NCI-H526 (cell line): ENCODE measurements around the gene FADS3.
"Not testable (repeated sequence)": the region's sequence is repeated elsewhere in the genome, so short reads cannot be mapped to it uniquely, and the experiment has no call there.

ENCODE experiments used
- DNase-seq, 2 experiments: peaks; one replicate each; lab custom pipeline; 2025; lab: John Stamatoyannopoulos, UW

Gene FADS3

DNA sequence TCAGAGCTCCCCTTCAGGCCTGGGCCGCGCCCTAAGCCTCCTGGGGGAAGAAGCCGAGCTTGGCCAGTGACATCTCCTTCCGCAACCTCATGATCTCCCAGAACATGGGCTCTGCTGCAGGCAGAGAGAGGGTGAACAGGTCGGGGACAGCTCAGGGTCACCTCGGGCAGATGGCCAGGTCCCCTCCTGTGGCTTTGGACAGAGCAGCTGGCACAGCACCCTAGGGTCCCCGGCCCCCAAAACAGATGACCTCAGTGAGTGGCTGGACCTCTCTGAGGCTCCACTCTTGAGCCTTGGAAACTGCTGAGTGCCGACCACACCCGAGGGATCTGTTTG, 6.9 kb upstream of the FADS3 start:
- no peak for DNase-seq

DNA sequence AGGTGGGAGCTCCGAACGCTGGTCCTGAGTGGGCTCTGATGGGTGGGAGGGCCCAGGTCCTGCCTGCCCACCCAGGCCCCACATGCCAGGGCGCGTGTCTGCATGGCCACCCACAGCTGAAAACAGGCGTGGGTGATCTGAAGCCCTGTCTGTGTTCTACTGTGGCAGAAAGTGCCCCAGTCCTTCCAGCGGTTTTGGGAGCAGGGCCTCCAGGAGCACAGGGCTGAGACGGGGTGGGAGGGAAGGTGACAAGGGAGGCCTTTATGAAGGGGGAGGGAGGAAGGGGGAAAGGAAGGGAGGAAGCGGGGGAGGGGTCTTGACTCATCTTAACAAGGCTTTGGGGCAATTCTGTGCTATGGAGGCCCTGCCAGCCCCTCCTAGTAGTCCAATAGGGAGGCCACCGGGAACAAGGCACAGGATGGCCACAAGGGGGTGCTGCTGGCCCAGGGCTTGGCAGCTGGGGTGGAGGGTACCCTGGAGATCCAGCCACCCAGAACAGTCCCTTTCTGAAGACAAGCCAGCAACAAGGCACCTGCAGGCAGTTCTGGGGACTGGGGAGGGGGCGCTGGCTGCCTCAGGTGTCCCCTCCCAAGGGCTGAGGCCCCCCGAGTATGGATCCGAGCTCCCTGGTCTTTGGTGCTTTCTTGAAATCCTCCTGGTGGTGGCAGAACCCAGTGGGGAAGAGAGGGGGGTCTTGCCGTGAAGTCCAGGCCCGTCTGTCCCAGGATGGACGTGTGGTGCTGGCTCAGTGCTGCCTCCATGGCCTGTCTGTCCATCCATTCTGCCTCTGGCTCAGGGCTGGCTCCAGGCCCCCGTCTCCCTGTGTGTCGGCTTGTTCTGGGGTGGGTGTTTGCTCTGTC, 6.3 kb upstream of the FADS3 start:
- peak; percentile 62 to 91 for DNase-seq

DNA sequence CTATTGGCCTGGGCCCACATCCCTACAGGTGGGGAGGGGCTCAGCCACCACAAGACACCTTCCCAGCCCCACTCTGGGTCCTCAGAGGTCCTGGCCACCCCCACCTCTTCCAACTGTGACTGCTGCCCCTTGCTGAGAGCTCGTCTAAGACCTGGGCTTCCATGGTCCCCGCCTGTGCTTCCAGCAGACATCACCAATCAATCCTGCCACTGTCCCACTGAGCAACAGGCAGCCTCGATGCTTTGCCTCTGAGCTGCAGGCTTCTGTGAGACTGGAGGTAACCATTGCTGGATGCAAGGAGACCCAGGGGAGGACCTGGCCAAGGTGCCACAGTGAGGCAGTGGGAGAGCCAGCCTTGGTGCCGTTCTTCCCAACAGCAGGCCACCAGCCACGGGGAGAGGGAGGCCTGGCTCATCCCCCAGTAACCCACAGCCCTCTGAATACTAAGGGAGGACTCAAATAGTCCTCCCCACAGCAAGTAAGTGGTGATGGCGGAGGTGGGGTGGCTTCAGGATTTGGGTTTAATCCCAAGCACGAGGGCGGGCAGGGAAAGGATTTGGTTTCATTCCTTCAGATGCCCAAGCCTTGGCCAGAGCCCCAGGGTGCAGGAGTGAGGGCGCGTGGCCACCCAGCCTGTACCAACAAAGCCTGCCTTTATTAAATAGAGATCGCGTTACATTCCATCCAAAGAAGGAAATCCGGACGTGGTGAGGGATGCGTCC, 5.5 kb upstream of the FADS3 start:
- DNase-seq = peak in 1 of 2 experiments; percentile 38

DNA sequence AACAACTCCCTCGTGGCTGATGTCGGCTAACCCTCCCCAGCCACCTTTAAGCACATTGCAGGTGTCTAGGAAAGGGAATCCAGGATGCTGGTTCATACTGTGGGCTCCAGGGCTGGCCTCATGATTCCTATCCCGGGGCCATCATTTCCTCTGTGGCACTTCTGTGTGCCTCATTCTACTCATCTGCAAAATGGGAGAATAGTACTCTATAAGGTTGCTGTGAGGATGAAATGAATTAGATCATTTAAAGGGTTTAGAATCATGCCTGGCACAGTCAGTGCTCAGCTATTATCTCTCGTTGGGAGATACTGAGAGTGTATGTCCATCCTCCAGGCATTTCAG, 4.3 kb upstream of the FADS3 start:
- DNase-seq = no peak

DNA sequence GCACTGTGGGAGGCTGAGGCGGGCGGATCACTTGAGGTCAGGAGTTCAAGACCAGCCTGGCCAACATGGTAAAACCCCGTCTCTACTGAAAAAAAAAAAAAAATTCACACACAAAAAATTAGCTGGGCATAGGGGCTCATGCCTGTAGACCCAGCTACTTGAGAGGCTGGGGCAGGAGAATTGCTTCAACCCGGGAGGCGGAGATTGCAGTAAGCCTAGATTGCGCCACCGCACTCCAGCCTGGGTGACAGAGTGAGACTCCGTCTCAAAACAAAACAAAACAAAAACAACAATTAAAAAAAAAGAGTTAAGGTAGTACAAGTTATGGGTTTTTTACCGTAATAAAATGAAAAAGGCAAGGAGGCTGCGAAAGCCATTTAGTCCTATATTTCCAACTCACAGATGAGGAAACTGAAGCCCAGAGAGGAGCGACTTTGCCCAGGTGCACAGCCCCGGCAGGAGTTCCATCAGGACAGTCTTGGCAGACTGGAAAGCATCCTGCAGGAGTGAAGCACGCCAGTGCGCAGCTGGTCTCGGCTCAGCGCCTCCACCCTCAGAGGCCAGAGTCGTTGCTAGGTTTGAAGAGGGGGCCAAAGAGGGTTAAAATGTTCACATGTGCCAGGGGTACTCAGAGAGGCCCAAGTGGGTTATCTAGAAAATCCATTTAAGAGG, 3.8 kb upstream of the FADS3 start:
- no peak for DNase-seq

DNA sequence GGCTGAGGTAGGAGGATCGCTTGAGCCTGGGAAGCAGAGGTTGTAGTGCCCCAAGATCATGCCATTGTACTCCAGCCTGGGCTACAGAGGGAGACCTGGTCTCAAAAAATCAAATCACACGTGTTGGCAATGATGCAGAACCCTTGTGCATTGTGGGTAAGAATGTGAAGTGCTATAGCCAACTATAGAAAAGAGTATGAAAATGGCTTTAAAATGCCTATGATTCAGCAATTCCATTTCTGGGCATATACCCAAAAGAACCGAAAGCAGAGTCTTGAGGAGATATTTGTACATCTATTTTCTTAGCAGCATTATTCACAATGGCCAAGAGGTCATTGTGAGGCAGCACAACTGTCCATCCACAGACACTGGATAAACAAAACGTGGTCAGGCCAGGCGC, 2.6 kb upstream of the FADS3 start:
- DNase-seq = no peak

DNA sequence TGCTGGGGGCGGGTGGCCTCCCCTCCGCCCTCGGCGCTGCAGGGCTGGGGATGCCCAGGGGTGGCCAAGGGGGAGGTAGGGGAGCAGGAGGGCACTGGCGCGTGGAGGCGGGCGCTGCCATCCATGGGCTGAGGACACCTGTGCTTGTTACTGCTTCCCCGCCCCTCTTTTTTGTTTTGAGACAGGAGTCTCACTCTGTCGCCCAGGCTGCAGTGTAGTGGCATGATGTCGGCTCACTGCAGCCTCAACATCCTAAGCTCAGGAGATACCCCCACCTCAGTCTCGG, 683 bp upstream of the FADS3 start:
- DNase-seq = peak in 1 of 2 experiments; percentile 79

DNA sequence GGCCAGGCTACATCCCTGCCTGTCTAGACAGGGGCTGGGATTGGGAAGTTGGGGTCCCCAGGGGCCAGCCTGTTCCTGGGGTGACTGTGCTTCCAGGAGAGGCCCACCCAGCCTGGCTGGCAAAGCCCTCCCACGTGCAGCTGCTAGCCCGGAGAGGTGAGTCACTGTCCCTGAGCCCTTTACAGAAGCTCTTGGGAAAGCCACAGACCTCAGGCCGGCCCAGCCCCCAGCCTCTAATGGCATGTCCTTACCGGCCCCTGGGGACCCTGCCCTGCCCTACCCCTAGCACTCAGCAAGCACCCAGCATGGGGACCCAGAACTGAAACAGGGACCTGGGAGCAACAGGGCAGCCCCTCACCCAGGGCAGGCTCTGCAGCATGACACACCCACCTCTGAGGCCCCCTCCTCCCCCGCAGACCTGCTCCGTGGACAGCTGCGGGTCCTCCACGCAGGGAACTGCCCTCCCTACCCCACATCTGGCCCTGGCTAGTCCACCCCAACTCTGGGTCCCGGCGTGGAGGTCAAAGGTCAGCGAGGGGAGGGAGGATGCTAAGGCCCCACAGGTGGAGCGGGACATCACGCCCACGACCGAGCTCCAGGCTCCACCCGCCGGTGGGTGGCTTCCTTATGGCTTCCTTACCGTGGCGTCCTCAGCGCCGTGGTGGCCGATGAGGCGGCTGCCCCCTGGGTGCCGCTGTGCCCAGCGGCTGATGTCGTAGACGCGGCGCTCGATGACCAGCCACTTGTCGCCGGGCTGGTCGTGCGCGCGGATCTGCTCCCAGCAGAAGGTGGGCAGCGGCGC, 615 bp downstream of the FADS3 start:
- DNase-seq = peak in 1 of 2 experiments; percentile 76

DNA sequence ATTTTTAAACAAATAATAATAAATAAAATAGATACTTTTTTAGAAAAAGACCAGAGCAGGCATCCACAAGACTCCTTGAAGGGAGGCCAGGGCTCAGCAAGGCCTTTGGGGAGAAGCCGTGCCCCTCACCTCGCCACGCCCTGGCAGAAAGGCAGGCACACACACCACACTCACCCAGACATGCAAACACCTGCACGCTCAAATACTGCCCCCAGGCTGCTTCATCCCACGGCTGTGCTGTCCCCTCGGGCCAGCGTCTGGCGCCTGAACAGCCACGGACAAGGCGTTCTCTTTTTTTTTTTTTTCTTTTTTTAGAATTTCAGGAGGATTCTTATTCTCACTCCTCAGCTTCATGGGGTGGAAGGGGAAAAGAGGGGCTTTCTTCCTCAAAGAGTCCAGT, 1.5 kb downstream of the FADS3 start:
- peak; percentile 43 to 68 for DNase-seq

DNA sequence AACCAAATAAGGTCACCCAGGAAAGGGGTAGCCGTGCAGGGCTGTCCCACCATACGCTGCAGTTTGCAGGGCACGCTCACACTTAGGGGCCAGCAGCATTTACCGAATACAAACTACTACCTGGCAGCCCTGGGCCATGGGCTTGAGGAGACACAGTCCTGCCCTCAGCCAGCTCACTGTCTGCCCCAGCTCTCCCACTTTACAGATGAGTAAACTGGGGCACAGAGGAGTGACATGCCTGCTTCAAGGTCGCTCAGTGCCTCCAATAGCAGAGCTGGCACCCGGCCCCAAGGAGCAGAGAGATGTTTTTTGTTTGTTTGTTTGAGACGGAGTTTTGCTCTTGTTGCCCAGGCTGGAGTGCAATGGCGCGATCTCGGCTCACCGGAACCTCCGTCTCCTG, 2.8 kb downstream of the FADS3 start:
- DNase-seq = no peak

DNA sequence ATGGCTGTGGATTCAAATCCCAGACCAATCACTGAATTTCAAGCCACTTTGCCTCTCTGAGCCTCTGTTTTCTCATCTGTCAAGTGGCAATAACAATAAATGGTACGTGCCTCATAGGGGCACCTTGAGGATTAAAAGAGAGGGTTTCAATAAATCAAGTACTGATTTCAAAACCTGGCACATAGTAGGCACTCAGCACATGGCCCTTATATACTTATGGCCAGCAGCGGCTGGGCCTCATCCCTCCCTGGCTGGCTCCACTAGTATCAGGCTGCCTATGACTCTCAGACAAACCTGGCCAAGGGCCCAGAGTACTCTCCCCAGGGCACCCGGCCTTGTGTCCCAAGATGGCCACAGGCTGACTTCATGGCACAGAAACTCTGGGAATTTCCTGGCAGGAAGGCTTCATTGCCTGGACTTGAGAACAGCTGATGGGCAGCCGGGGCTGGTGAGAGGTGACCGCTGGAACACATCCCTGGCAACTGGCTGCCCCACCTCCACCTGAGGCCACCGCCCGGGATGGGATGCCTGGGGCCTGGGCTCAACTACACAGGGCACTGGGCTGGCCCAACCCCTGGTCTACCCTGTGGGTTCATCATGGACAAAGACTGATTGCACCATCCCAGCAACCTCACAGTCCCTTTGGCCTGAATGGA, 3.4 kb downstream of the FADS3 start:
- no peak for DNase-seq

DNA sequence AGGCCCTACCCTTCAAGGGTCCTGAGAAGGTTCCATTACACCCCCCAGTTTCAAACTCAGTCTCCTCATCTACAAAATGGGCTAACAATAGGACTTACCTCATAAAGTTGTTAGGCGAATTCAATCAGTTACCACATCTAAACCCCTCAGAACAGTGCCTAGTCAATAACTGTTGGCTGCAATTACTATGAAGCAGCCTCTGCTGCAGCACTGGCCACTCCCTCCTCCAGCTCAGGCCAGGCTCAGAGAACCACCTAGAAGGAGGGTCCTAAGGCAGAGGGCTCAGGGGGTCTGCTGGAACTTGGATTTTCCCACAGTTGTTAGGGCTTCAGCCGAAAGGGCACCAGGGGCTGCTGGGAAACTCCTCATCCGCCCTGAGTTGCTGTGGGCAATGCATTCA, 4.7 kb downstream of the FADS3 start:
- DNase-seq = no peak

DNA sequence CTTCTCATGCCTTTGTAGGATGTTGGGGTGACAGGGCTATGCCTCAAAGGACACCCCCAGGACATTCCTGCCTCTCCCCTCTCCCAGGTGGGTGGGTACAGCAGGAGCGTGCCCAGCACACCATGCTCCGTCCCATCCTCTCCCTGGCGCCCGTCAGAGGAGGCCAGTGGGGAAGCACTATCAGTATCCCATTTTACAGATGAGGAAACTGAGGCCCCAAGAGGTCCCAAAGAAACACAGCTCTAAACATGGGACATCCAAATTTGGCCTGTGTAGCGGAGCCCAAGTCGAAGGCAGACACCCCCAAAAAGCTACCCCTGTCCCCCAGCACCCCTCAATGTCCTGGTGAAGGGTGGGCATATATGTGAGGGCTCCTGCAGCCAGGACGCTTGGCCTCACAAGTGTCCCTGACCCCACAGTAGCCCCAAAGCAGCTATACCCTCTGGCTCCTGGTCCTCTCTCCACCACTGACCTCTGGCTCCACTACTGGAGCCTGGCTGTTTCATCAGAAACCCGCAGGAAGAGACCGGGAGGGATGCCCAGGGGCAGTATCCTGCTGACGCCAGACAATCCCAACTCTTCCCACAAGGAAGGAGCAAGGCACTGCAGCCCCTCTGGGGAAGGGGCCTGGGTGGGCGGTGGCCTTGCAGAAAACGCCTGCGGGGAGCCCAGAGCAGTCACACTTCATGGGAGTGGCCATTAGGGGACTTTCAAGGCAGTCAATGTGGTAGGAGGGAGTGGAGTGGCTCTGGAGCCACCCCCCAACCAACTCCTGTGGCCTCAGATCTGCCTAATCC, 5.4 kb downstream of the FADS3 start:
- DNase-seq = no peak

DNA sequence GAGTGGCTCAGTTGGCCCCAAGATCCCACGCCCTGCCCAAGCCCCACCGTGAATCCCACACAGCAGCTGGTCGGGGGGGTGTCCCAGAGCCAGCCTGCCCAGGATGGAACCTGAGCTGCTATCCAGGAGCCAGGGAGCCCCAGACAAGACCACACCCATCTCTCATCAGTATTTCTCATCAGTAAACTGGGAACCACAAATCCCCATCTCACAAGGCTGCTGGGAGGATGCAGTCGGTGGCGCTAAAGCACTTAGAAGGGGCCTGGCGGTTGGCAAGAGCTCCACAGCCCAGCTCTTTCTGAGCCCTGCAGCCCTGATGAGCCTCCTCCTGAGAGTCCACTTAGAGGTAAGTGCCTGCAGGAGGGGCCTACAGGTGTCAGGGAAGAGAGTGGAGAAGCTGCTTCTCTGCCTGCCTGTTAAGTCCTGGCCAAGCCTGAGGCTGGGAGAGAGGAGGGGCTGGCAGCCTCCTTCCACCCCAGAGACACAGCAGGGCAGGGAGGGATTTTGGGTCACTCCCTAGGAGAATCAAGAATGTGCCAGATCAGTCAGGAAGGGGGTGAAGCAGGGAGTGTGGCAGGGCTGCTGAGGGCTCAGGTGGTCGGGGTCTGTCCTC, 6.1 kb downstream of the FADS3 start:
- peak in 1 of 2 experiments; percentile 48 for DNase-seq

DNA sequence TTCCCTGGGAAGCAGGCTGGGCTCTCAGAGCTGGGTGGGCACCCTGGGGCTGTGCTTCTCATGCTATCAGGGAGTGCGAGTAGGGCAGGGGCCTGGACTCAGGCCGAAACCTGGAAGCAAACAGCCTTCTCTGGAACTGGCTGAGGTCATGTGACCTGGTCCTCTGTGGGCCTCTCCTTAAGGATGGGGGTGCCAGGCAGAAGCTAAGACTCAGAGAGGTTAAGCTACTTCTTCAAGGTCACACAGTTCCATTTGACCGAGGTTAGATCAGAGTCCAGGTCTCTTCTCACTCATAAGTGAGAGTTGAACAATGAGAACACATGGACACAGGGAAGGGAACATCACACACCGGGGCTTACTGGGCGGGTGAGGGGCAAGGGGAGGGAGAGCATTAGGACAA, 7.4 kb downstream of the FADS3 start:
- DNase-seq = no peak

DNA sequence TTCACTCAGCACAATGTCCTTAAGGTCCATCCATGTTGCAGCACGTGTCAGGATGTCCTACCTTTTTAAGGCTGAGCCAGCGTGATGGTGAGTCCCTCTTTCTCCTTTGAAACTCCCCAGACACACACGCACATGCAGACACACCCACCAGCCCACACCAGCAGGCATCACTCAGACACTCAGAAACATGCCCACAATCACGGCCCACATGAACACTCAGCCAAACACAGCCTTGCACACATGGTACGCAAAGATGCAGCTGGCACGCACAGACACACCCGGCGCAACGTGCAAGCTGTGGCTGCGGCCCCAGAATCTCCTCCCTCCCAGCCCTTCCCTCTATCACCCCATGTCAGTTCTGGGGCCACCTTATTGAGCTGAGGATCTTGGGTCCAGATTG, 8.0 kb downstream of the FADS3 start:
- no peak for DNase-seq

DNA sequence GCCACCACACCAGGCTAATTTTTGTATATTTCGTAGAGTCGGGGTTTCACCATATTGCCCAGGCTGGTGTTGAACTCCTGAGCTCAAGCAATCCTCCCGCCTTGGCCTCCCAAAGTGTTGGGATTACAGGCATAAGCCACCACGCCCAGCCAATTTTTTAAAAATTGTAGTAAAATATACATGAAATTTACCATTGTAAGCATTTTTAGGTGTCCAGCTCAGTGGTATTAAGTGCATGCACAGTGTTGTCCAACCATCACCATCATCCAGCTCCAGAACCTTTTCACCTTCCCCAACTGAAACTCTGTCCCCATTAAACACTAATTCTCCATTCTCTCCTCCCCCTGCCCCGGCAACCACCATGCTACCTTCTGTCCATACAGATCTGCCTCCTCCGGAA, 8.5 kb downstream of the FADS3 start:
- DNase-seq = no peak

DNA sequence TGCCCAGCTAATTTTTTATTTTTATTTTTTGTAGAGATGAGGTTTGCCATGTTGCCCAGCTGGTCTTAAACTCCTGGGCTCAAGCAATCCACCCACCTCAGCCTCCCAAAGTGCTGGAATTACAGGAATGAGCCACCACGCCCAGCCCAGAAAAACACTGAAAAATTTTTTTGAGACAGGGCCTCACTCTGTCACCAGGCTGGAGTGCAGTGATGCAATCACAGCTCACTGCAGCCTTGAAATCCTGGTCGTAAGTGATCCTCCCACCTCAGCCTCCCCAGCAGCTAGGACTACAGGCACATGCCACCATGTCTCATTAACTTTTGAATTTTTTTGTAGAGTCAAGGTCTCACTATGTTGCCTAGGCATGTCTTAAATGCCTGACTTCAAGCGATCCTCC, 9.1 kb downstream of the FADS3 start:
- not testable (repeated sequence) for DNase-seq

DNA sequence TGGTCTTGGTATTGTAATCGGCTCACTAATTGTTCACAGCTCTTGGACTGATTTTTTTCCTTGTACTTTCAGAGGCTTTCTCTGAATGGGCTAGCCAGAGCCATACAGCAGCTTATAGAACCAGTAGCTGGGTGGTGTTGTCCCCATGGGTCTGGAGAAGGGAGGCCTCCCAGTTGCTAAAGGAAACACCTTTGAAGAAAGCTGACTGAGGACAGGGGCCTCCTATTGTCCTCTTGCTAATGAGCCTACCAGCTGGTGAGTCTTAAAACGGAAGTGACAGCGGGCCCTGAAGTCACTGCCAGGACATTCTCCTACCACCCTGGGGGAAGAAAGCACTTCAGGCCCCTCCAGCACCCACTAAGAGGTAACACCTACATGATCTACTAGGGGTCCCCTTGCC, 9.9 kb downstream of the FADS3 start:
- peak in 1 of 2 experiments; percentile 30 for DNase-seq

DNA sequence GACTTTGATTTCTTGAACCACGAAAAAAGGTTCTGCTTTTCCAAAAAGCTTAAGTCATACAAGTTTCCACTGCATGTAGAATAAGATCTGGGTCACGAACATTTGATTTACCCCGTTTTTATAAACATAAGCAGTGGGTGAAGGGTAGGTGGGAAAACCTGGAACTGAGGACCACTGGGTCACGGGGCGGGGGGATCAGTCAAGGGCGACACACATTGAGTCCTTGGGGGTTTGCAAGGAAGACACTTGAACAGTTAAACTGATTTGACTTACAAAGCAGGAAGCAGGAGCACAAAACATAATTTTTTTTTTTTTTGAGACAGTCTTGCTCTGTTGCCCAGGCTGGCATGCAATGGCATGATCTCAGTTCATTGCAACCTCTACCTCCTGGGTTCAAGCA, 10.9 kb downstream of the FADS3 start:
- DNase-seq = peak; percentile 85 to 87

DNA sequence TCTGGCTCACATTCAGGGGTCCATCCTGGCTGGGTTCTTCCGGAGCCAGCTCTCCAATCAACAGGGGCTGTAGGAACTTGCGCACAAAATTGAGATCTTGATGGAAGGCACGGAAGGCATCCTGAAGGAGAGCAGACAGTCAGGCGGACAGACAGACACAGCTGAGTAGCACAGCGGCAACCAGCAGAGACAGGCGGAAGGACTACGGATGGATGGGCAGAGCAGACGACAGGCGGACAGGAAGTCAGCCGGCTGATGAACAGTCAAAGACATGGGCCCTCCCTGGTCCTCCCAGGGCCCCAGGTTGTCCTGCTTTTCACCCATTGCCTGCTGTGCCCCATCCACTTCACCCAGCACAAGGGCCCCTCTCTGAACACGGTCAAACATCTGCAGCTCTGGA, 11.3 kb downstream of the FADS3 start:
- peak in 1 of 2 experiments; percentile 70 for DNase-seq
